Pancreas (tissue), 10 donors: ENCODE results near the gene SERPIND1. TPM values are rescaled to one million over a fixed set of nuclear protein-coding genes. Genes with fewer than 3 reads are reported as not detected.

ENCODE experiments used
- ATAC-seq, 4 donors: fragments of 200-7000 bp; cut with Tn5 transposase; one replicate each; pipeline versions ENCODE4 v1.8.0 to v1.9.1; 2020; ENCODE audit warnings: mild to moderate bottlenecking in 4 of 4, moderate library complexity in 4 of 4
- DNase-seq, 6 donors: peaks; one replicate each; pipeline ENCODE4 v3.0.0-alpha.2; 2020
- FAIRE-seq: peaks from 2 replicates; lab custom pipeline; 2012; peaks lifted over from hg19 to GRCh38; lab: Jason Lieb, UNC
- H3K27ac ChIP-seq, 4 donors: fragments of 200-600 bp; sonication (generic); 1 replicate in 3 of 4; 2 replicates in 1 of 4; pipeline versions ENCODE4 v1.5.0 to v1.8.0; 2020
- H3K27me3 ChIP-seq, 4 donors: fragments of 200-600 bp; one replicate each; pipeline ENCODE4 v1.8.0; 2021
- H3K36me3 ChIP-seq, 3 donors: fragments of 200-600 bp; sonication (generic) in 1 of 3; one replicate each; pipeline versions ENCODE4 v1.5.0 to v1.8.0; 2020 to 2021
- H3K4me1 ChIP-seq, 3 donors: fragments of 200-600 bp; one replicate each; pipeline ENCODE4 v1.8.0; 2021
- H3K4me3 ChIP-seq, 4 donors: fragments of 200-600 bp; sonication (generic) in 2 of 4; one replicate each; pipeline versions ENCODE4 v1.5.0 to v1.8.0; 2020 to 2021
- H3K9me3 ChIP-seq, 4 donors: fragments of 200-600 bp; one replicate each; pipeline ENCODE4 v1.8.0; 2021
- CTCF ChIP-seq, 4 donors: fragments of 200-600 bp; sonication (generic) in 3 of 4; IDR thresholded peaks; one replicate each; pipeline versions ENCODE4 v1.5.0 to v1.8.0; 2021; ENCODE audit warnings: antibody characterized with exemption in 4 of 4
- WGBS, 2 donors: extraction: QIAGEN DNeasy Blood & Tissue Kit; methylation state at CpG; one replicate each; pipeline ENCODE4 v1.1.7; 2013; 5-methylcytosine and 5-hydroxymethylcytosine counted together
- intact Hi-C, 3 donors: fragments of 100-400 bp; cut with DNase I; formaldehyde crosslinking; loops; one replicate each; pipeline versions ENCODE4 v1.11.1 to v1.14.2; 2022
- polyA plus RNA-seq, 2 donors: library from polyadenylated mRNA; stranded (reverse); fragments of 200-250 nt; gene quantifications; one replicate each; pipeline ENCODE4 v1.2.3, GENCODE V29; 2013
- total RNA-seq, 6 donors: library from RNA; stranded (reverse); fragmentation: NEBNext Ultra II Directional in 4 of 6; extraction: Animal tissue kit (Norgen Biotek cat#: 25700) in 4 of 6; gene quantifications; one replicate each; pipeline versions ENCODE4 v1.2.1 to v1.2.4, GENCODE V29; 2021 to 2023
- donor health status: healthy with polysubstance abuse.
- donor health status: DM: no; HTN: no; CAD: no; lungs with moderate emphysema.
- donor health status: DM: no; HTN: no; CAD: no.
- donor health status: control.
- donor health status: control.
- donor health status: Bipolar disorder and iron deficiency.
- donor health status: DM: yes; HTN: yes; CAD: no.
- donor health status: DM: no; HTN: no; CAD: no.
- donor health status: DM: no; HTN: no; CAD: no.
- donor health status: DM: yes; HTN: yes; CAD: no.

SERPIND1 gene
- total and polyA plus RNA-seq, 8 donors, result 0.09 to 0.35 (median 0.21) TPM; not detected in 1

- no peaks in the 10 kb centered on the region for H3K4me1 ChIP-seq
- no peak for ATAC-seq
- 96 to 99% methylated on average over 6 of the region's 6 CpGs for WGBS, 2 donors
Measured at GRCh38 chr22:20833225-20833665, 59.3 kb downstream of the SERPIND1 start.

DNA sequence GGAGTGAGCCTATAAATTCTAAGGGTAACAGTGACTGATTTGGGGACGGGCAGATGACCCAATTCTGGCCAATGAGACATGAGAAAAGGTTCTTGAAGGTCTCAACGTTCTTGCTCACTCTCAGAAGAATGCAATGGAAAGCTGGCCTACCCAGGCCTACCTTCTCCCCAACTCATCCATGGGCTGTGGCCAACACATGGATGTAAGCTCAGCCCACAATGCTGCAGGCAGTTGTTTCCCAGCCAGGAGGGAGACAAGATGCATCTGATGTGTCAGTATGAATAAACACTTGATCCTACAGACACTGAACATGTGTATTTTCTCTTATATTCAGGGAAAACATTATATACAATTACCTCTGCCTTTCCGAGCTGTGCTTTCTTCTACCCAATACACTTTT lies 60.3 kb downstream of the SERPIND1 start:
- intact Hi-C loops, result no loop called here
- Histone ChIP-seq H3K36me3 (peaks cover 0 to 3% (median 0%) of the 10 kb centered on the region in 3 donors), H3K4me3 (no peak overlapping the region)

More at GRCh38 chr22:20833225-20833665, 59.3 kb downstream of the SERPIND1 start:
- FAIRE-seq, result no peak
- H3K27ac ChIP-seq, result no peak overlapping the region
- peaks cover 0 to 3% (median 0%) of the 10 kb centered on the region in 3 donors for H3K36me3 ChIP-seq
- H3K9me3 ChIP-seq, result no peaks in the 10 kb centered on the region
- no peak for TF ChIP-seq CTCF (IDR thresholded peaks at IDR 0.05)
- intact Hi-C loops, result no loop called here
- no peaks in the 10 kb centered on the region for H3K27me3 ChIP-seq
- no peak for DNase-seq
- no peak overlapping the region for H3K4me3 ChIP-seq

DNA sequence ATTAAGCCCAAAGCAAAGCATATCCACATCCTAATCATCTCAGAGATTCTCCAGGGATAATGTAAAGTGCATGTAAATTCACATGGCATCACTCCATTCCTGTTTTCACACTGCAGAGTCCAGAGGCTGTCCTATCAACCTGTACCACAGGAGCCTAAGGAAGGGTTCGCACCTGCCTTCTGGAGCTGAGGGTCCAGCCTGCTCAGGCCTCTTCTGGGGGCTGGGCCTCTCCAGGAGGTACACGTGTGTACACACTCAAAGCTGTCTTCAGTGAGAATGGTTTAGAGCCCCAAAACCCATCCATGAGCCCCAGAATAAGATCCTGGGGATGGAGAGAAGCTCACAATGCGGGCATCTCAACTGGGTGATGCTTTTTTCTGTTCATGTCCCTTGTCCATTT lies 60.8 kb downstream of the SERPIND1 start:
- intact Hi-C loops, result no loop called here
- H3K36me3 ChIP-seq, result peaks cover 0 to 3% (median 0%) of the 10 kb centered on the region in 3 donors
- no peaks in the 10 kb centered on the region for H3K9me3 ChIP-seq
- 90 to 92% methylated on average over 3 of the region's 3 CpGs for WGBS, 2 donors
- H3K27ac ChIP-seq, result no peak overlapping the region
- DNase-seq (no peak), ATAC-seq (no peak), FAIRE-seq (no peak)
- no peak overlapping the region for H3K4me3 ChIP-seq
- no peaks in the 10 kb centered on the region for H3K4me1 ChIP-seq
- no peak for TF ChIP-seq CTCF (IDR thresholded peaks at IDR 0.05)
- H3K27me3 ChIP-seq, result no peaks in the 10 kb centered on the region

More for the DNA sequence above, 60.3 kb downstream of the SERPIND1 start:
- H3K4me1 ChIP-seq, result no peaks in the 10 kb centered on the region
- H3K27me3 ChIP-seq, result no peaks in the 10 kb centered on the region
- H3K27ac ChIP-seq, result no peak overlapping the region
- TF ChIP-seq CTCF (IDR thresholded peaks at IDR 0.05), result no peak
- ATAC-seq, result no peak
- no peak for FAIRE-seq
- no peaks in the 10 kb centered on the region for H3K9me3 ChIP-seq
- DNase-seq, result no peak
- WGBS, 2 donors, result 81 to 92% methylated on average over 3 of the region's 3 CpGs

Other genes starting within 250 kb of the SERPIND1 start
- gene PI4KA, start 84.7 kb downstream of the SERPIND1 start, total RNA-seq, result 10 to 100 TPM; 23.6 to 45.2 (median 31.4) TPM
- gene PI4KA, start 84.7 kb downstream of the SERPIND1 start, polyA plus RNA-seq, result 10 to 100 TPM; 36.9 to 46.6 TPM
- 10 to 100 TPM; 10.3 to 16.1 (median 12.8) TPM for gene SNAP29, start 84.9 kb downstream of the SERPIND1 start, total RNA-seq
- gene SNAP29, start 84.9 kb downstream of the SERPIND1 start, polyA plus RNA-seq, result 1 to 10 TPM; 6.6 to 8.9 TPM
- gene CRKL, start 143.3 kb downstream of the SERPIND1 start, total RNA-seq, result 10 to 100 TPM; 15.8 to 29.4 (median 20.9) TPM
- 10 to 100 TPM in 1 of 2 donors, 1 to 10 TPM in 1; 9.1 to 13.3 TPM for gene CRKL, start 143.3 kb downstream of the SERPIND1 start, polyA plus RNA-seq
- gene AIFM3, start 193.1 kb downstream of the SERPIND1 start, total RNA-seq, result 1 to 10 TPM in 4 of 6 donors, under 1 TPM in 2; 0.63 to 2.3 (median 1.1) TPM
- 1 to 10 TPM; 1.4 to 4.5 TPM for gene AIFM3, start 193.1 kb downstream of the SERPIND1 start, polyA plus RNA-seq
- 10 to 100 TPM; 15.0 to 42.0 (median 21.8) TPM for gene LZTR1, start 208.2 kb downstream of the SERPIND1 start, total RNA-seq
- gene LZTR1, start 208.2 kb downstream of the SERPIND1 start, polyA plus RNA-seq, result 10 to 100 TPM; 53.4 to 56.2 TPM
- 10 to 100 TPM in 5 of 6 donors, 1 to 10 TPM in 1; 9.0 to 16.0 (median 13.0) TPM for gene THAP7, start 228.0 kb downstream of the SERPIND1 start, total RNA-seq
- 10 to 100 TPM; 52.1 to 54.9 TPM for gene THAP7, start 228.0 kb downstream of the SERPIND1 start, polyA plus RNA-seq
- gene P2RX6, start 241.1 kb downstream of the SERPIND1 start, total RNA-seq, result under 1 TPM in 5 of 6 donors, not detected in 1; 0.09 to 0.40 (median 0.37) TPM
- 1 to 10 TPM in 1 of 2 donors, under 1 TPM in 1; 0.57 to 2.9 TPM for gene P2RX6, start 241.1 kb downstream of the SERPIND1 start, polyA plus RNA-seq